Transverse colon (tissue), 4 donors: Measurements from ENCODE around the gene CTNND2.

ENCODE experiments used
- EP300 ChIP-seq: sonication (generic); formaldehyde crosslinking; IDR thresholded peaks from one replicate; pipeline ENCODE4 v1.6.1; 2017; ENCODE audit warnings: antibody characterized with exemption, low read depth
- POLR2A ChIP-seq: fragments of 450-650 bp; IDR thresholded peaks from one replicate; pipeline ENCODE4 v1.6.1; 2016; ENCODE audit warnings: antibody characterized with exemption, mild to moderate bottlenecking, moderate library complexity
- POLR2AphosphoS5 ChIP-seq, 3 donors: sonication (generic); formaldehyde crosslinking; IDR thresholded peaks; one replicate each; pipeline ENCODE4 v1.6.1; 2016; ENCODE audit warnings: antibody characterized with exemption in 3 of 3
- TF ChIP-seq, protein P1 (sequence below), 5 experiments: fragments of 200-600 bp in 3 of 5; fragments of 450-650 bp in 2 of 5; sonication (generic) in 3 of 5; IDR thresholded peaks; 1 replicate in 2 of 5; 2 replicates in 3 of 5; pipeline ENCODE4 v1.5.1; 2016 to 2017; ENCODE audit warnings: antibody characterized with exemption in 5 of 5, inconsistent platforms in 3 of 5, mild to moderate bottlenecking in 2 of 5, moderate library complexity in 1 of 5

DNA sequence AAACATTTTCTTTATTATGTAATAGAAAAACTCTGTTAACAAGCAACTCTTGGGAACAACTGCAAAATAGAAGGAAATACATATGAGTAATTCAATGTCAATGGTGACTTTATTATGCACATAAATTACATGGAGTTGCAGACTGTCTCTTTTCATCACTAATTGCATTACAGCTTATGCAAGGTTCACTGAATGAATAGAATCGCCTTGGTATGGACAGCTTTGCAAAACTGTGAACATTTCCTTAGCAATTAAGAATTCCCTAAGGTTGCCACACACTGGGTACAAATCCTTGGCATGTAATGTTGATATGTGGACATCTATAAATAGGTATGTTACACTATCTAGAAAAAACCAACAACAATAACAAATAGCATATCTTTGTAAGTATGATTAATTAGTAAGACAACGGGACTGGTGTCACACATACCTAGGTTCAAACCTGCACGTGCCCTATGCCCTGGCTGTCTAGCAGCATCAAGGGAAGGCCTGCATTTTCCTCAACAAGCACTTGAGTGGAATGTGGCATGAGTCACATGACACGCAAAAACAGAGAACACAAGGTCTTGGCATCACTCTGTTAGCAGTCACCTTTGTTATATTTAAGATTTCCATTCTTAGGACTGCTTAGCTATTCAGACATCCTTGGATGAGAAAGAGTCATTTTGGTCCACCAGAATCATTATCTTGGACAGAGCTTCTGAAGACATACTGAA, 263.9 kb downstream of the CTNND2 start:
- TF ChIP-seq, protein P1, sequence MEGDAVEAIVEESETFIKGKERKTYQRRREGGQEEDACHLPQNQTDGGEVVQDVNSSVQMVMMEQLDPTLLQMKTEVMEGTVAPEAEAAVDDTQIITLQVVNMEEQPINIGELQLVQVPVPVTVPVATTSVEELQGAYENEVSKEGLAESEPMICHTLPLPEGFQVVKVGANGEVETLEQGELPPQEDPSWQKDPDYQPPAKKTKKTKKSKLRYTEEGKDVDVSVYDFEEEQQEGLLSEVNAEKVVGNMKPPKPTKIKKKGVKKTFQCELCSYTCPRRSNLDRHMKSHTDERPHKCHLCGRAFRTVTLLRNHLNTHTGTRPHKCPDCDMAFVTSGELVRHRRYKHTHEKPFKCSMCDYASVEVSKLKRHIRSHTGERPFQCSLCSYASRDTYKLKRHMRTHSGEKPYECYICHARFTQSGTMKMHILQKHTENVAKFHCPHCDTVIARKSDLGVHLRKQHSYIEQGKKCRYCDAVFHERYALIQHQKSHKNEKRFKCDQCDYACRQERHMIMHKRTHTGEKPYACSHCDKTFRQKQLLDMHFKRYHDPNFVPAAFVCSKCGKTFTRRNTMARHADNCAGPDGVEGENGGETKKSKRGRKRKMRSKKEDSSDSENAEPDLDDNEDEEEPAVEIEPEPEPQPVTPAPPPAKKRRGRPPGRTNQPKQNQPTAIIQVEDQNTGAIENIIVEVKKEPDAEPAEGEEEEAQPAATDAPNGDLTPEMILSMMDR (IDR thresholded peaks at IDR 0.05), result no peak
- TF ChIP-seq POLR2AphosphoS5 (IDR thresholded peaks at IDR 0.05) (no peak), POLR2A (no peak), EP300 (no peak)
